ENCODE measurements around the gene ARIH2.
A peak's percentile ranks its signal among the peaks of the same experiment; 100 is the strongest.
"Not testable (repeated sequence)": the region's sequence is repeated elsewhere in the genome, so short reads cannot be mapped to it uniquely, and the experiment has no call there.

The ARIH2 gene

DNA sequence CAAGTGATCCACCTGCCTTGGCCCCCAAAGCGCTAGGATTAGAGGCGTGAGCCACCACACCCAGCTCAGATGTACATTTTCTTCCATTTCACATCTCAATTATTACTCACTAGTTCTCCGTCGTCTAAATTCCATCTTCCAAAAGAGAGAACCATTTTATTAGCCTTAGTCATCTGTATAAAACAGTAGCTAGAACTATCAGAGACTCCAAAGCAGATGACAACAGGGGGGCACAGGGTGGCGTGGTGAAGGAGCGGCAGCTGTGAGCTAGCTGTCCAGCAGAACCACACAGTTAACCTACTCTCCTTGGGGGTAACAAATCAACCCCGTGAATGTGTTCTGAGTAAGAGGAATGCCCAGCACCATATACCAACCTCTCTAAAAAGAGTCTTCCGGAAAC lies 27.0 kb upstream of the ARIH2 start:
- TF ChIP-seq CTCF (IDR thresholded peaks at IDR 0.05; ENCODE audit: low read depth, low read length) = no peak
- DNase-seq (ENCODE audit: extremely low read depth, low read depth) = no peak

- TF ChIP-seq CTCF (IDR thresholded peaks at IDR 0.05; ENCODE audit: low read depth, low read length) = no peak
- no peak for DNase-seq (ENCODE audit: extremely low read depth, low read depth)
These were observed 24.1 kb upstream of the ARIH2 start for GRCh38 chr3:48894516-48894915.

GRCh38 chr3:48896936-48897335 lies 21.7 kb upstream of the ARIH2 start:
- no peak for TF ChIP-seq CTCF (IDR thresholded peaks at IDR 0.05; ENCODE audit: low read depth, low read length)
- DNase-seq (ENCODE audit: extremely low read depth, low read depth) = no peak

DNA sequence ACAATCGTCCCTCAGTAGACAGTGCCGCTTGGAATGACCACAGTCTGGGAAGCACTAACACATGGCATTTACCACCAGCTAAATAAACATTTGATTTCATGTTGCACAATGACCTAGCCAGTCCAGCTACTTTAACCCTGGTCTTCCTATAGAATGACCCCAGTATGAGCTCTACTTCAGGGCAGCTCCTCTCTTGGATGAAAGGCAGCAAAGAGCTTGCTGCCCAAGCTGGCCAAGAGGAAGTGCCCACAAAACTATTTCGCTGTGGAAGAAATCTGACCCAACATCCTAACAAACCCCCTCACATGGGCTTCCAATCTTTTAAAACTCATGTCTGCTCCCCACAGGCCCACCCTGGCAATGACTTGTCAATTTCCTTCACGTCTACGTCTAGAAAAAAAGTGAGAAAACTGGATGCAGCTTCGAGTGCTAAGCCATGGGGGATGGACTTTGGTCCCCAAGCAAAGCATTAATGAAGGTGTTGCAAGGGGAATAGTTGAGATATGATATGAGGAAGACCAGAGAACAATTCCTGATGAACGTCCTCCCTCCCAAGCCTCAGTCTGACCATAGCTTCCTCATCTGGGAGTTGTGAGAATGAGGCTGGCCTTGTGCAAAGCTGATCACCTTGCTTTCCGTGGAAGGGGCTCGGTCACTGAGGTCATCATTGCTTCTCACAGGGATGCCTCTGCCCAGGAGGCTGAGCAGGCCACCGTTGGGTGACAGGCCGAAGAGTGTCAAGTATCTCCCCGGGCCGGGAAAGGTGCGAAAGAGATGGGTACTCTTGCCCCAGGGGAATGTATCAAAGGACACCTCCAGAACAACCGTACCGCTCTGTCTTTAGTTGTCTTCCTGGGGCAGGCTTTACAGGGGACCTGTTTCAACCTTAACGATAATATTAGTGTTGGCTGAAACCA lies 20.9 kb upstream of the ARIH2 start:
- no peak for DNase-seq (ENCODE audit: extremely low read depth, low read depth)
- TF ChIP-seq CTCF (IDR thresholded peaks at IDR 0.05; ENCODE audit: low read depth, low read length) = no peak

- DNase-seq (ENCODE audit: extremely low read depth, low read depth) = peak; percentile 44
- peak; percentile 3 for TF ChIP-seq CTCF (IDR thresholded peaks at IDR 0.05; ENCODE audit: low read depth, low read length)
These were observed 20.0 kb upstream of the ARIH2 start, which contains the start of gene SLC25A20 for GRCh38 chr3:48898383-48899234. SLC25A20 (minus strand) TSS chr3:48898882; CDS start chr3:48898794, 88 bp downstream.

- no peak for DNase-seq (ENCODE audit: extremely low read depth, low read depth)
- TF ChIP-seq CTCF (IDR thresholded peaks at IDR 0.05; ENCODE audit: low read depth, low read length) = no peak
These were observed 19.4 kb upstream of the ARIH2 start for GRCh38 chr3:48899273-48899672.

DNA sequence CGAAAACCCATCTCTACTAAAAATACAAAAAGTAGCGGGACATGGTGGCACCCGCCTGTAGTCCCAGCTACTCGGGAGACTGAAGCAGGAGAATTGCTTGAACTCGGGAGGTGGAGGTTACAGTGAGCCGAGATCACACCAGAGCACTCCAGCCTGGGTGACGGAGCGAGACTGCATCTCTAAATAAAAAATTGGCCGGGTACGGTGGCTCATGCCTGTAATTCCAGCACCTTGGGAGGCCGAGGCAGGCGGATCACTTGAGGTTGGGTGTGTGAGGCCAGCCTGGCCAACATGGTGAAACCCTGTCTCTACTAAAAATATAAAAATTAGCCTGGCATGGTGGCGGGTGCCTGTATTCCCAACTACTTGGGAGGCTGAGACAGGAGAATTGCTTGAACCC lies 11.6 kb upstream of the ARIH2 start:
- not testable (repeated sequence) for DNase-seq (ENCODE audit: extremely low read depth, low read depth)
